Measurements from ENCODE around the gene HHATL.

HHATL gene

GRCh38 chr3:42693530-42693930 lies 9.1 kb downstream of the HHATL start:
- TF ChIP-seq EZH2 (IDR thresholded peaks at IDR 0.05; ENCODE audit: borderline replicate concordance, low read length): no peak
- TF ChIP-seq CTCF (IDR thresholded peaks at IDR 0.05; ENCODE audit: low read length): no peak
- Histone ChIP-seq H3K27ac (ENCODE audit: low read depth, low read length, poor library complexity, severe bottlenecking) (no peak overlapping the region), H3K4me3 (ENCODE audit: low read depth, low read length, poor library complexity, severe bottlenecking) (no peak overlapping the region), H3K9me3 (ENCODE audit: low read length) (no peaks in the 10 kb centered on the region), H3K27me3 (ENCODE audit: insufficient read depth, low read length) (no peaks in the 10 kb centered on the region), H3K9ac (ENCODE audit: low read length) (no peak overlapping the region), H4K20me1 (ENCODE audit: insufficient read depth, low read length) (no peaks in the 10 kb centered on the region), H3K36me3 (ENCODE audit: insufficient read depth, low read length) (no peaks in the 10 kb centered on the region), H2AFZ (ENCODE audit: low read length) (no peak overlapping the region), H3K9me2 (ENCODE audit: low read depth, low read length) (no peaks in the 10 kb centered on the region), H3K79me2 (ENCODE audit: insufficient read depth, low read length) (no peaks in the 10 kb centered on the region), H3F3A (ENCODE audit: insufficient read depth, low read length) (no peaks in the 10 kb centered on the region), H3K4me2 (ENCODE audit: low read length) (no peak overlapping the region), H3K4me1 (ENCODE audit: insufficient read depth, low read length, severe bottlenecking) (no peaks in the 10 kb centered on the region)

- Histone ChIP-seq H3F3A (ENCODE audit: insufficient read depth, low read length) (no peaks in the 10 kb centered on the region), H2AFZ (ENCODE audit: low read length) (no peak overlapping the region), H3K9ac (ENCODE audit: low read length) (no peak overlapping the region), H3K79me2 (ENCODE audit: insufficient read depth, low read length) (no peaks in the 10 kb centered on the region), H4K20me1 (ENCODE audit: insufficient read depth, low read length) (no peaks in the 10 kb centered on the region), H3K27ac (ENCODE audit: low read depth, low read length, poor library complexity, severe bottlenecking) (no peak overlapping the region), H3K4me2 (ENCODE audit: low read length) (no peak overlapping the region), H3K4me1 (ENCODE audit: insufficient read depth, low read length, severe bottlenecking) (no peaks in the 10 kb centered on the region), H3K9me3 (ENCODE audit: low read length) (no peaks in the 10 kb centered on the region), H3K4me3 (ENCODE audit: low read depth, low read length, poor library complexity, severe bottlenecking) (no peak overlapping the region), H3K9me2 (ENCODE audit: low read depth, low read length) (no peaks in the 10 kb centered on the region), H3K36me3 (ENCODE audit: insufficient read depth, low read length) (no peaks in the 10 kb centered on the region), H3K27me3 (ENCODE audit: insufficient read depth, low read length) (no peaks in the 10 kb centered on the region)
- TF ChIP-seq CTCF (IDR thresholded peaks at IDR 0.05; ENCODE audit: low read length): no peak
- TF ChIP-seq EZH2 (IDR thresholded peaks at IDR 0.05; ENCODE audit: borderline replicate concordance, low read length): no peak
Measured at GRCh38 chr3:42692667-42693529, 9.7 kb downstream of the HHATL start.

GRCh38 chr3:42691816-42692666 lies 10.6 kb downstream of the HHATL start:
- Histone ChIP-seq H3K79me2 (ENCODE audit: insufficient read depth, low read length) (no peaks in the 10 kb centered on the region), H3K9ac (ENCODE audit: low read length) (no peak overlapping the region), H2AFZ (ENCODE audit: low read length) (no peak overlapping the region), H3K27me3 (ENCODE audit: insufficient read depth, low read length) (no peaks in the 10 kb centered on the region), H3K27ac (ENCODE audit: low read depth, low read length, poor library complexity, severe bottlenecking) (no peak overlapping the region), H3K9me3 (ENCODE audit: low read length) (no peaks in the 10 kb centered on the region), H3K9me2 (ENCODE audit: low read depth, low read length) (no peaks in the 10 kb centered on the region), H3K4me1 (ENCODE audit: insufficient read depth, low read length, severe bottlenecking) (no peaks in the 10 kb centered on the region), H3F3A (ENCODE audit: insufficient read depth, low read length) (no peaks in the 10 kb centered on the region), H4K20me1 (ENCODE audit: insufficient read depth, low read length) (no peaks in the 10 kb centered on the region), H3K4me2 (ENCODE audit: low read length) (no peak overlapping the region), H3K4me3 (ENCODE audit: low read depth, low read length, poor library complexity, severe bottlenecking) (no peak overlapping the region), H3K36me3 (ENCODE audit: insufficient read depth, low read length) (no peaks in the 10 kb centered on the region)
- TF ChIP-seq CTCF (IDR thresholded peaks at IDR 0.05; ENCODE audit: low read length) (no peak), EZH2 (IDR thresholded peaks at IDR 0.05; ENCODE audit: borderline replicate concordance, low read length) (no peak)
